ENCODE results near the gene ASXL3. TPM values are rescaled to one million over a fixed set of nuclear protein-coding genes. Genes with fewer than 3 reads are reported as not detected.

The ASXL3 gene
- total RNA-seq, 1 experiment from 2014 or later = not detected

GRCh38 chr18:33712719-33713118 lies 134.7 kb downstream of the ASXL3 start:
- no peak for DNase-seq (ENCODE audit: low read depth)

GRCh38 chr18:33716061-33716683 lies 138.2 kb downstream of the ASXL3 start:
- DNase-seq (ENCODE audit: low read depth) = no peak

- no peak for DNase-seq (ENCODE audit: low read depth)
Measured at GRCh38 chr18:33717339-33717738, 139.3 kb downstream of the ASXL3 start.

GRCh38 chr18:33720133-33720532 lies 142.1 kb downstream of the ASXL3 start:
- peak; percentile 67 for DNase-seq (ENCODE audit: low read depth)

- DNase-seq (ENCODE audit: low read depth) = no peak
Measured at GRCh38 chr18:33729556-33729955, 151.5 kb downstream of the ASXL3 start.

- no peak for DNase-seq (ENCODE audit: low read depth)
Measured at GRCh38 chr18:33733376-33733775, 155.4 kb downstream of the ASXL3 start.

GRCh38 chr18:33735428-33735827 lies 157.4 kb downstream of the ASXL3 start:
- DNase-seq (ENCODE audit: low read depth) = no peak

GRCh38 chr18:33741760-33742159 lies 163.7 kb downstream of the ASXL3 start:
- DNase-seq (ENCODE audit: low read depth) = no peak

GRCh38 chr18:33744032-33744697 lies 166.1 kb downstream of the ASXL3 start:
- DNase-seq (ENCODE audit: low read depth) = no peak

GRCh38 chr18:33745151-33745795 lies 167.3 kb downstream of the ASXL3 start:
- DNase-seq (ENCODE audit: low read depth) = no peak

GRCh38 chr18:33745871-33746545 lies 168.0 kb downstream of the ASXL3 start:
- DNase-seq (ENCODE audit: low read depth) = no peak

GRCh38 chr18:33749834-33750233 lies 171.8 kb downstream of the ASXL3 start:
- DNase-seq (ENCODE audit: low read depth) = no peak

- no peak for DNase-seq (ENCODE audit: low read depth)
Measured at GRCh38 chr18:33750366-33750765, 172.3 kb downstream of the ASXL3 start.

- no peak for DNase-seq (ENCODE audit: low read depth)
Measured at GRCh38 chr18:33751613-33752221, 173.7 kb downstream of the ASXL3 start.

- no peak for DNase-seq (ENCODE audit: low read depth)
Measured at GRCh38 chr18:33755391-33755790, 177.4 kb downstream of the ASXL3 start.

- peak; percentile 89 for DNase-seq (ENCODE audit: low read depth)
Measured at GRCh38 chr18:33755931-33756560, 178.0 kb downstream of the ASXL3 start.

- DNase-seq (ENCODE audit: low read depth) = peak; percentile 1
Measured at GRCh38 chr18:33757037-33757436, 179.0 kb downstream of the ASXL3 start.

GRCh38 chr18:33761363-33761762 lies 183.3 kb downstream of the ASXL3 start:
- DNase-seq (ENCODE audit: low read depth) = no peak

- DNase-seq (ENCODE audit: low read depth) = no peak
Measured at GRCh38 chr18:33781429-33781828, 203.4 kb downstream of the ASXL3 start.
